HG03175 (cell line): ENCODE data around the gene FUNDC2.

ENCODE experiments used
- ATAC-seq: cut with Tn5 transposase; IDR thresholded peaks from one replicate; pipeline ENCODE4 v1.9.1; 2021; ENCODE audit warnings: mild to moderate bottlenecking, moderate library complexity; ENCODE audit not compliant: unreplicated experiment

Gene FUNDC2

GRCh38 chrX:155023907-155024833 is 2.5 kb upstream of the FUNDC2 start:
- no peak for ATAC-seq

DNA sequence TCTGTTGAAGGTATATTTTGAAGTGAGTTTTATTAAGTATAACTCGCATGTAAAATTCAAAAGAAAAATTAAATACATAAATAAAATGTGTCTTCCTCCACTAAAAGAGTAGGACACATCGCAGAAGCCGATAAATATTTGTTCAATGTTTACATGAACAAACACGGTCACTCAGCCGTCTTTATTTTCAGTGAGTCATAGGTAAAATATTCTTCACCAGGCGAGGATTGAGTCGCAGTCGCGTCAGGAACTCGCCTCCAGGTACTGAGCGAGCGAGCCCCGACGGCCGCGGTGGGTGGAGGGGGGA is 271 bp upstream of the FUNDC2 start:
- ATAC-seq = no peak

GRCh38 chrX:155027509-155028066 is 944 bp downstream of the FUNDC2 start:
- ATAC-seq = no peak

DNA sequence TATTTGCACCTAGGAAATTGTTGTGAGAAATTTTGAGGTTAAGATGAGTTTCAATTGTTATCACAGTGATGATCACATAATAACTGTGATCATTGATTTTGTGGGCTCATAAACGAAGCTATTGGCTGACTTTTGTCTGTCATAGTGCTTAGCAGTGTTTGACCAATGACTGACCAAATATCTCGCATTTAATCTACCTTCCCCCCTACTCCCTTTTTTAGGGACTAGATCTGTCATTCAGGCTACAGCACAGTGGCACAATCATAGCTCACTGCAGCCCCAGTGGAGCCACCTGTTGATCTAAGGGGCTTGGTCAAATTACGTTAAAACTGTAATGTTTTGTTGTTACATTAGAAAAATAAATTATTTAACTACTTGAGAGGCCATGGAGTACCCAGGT is 1.5 kb downstream of the FUNDC2 start:
- no peak for ATAC-seq

GRCh38 chrX:155028877-155029291 is 2.2 kb downstream of the FUNDC2 start:
- no peak for ATAC-seq

DNA sequence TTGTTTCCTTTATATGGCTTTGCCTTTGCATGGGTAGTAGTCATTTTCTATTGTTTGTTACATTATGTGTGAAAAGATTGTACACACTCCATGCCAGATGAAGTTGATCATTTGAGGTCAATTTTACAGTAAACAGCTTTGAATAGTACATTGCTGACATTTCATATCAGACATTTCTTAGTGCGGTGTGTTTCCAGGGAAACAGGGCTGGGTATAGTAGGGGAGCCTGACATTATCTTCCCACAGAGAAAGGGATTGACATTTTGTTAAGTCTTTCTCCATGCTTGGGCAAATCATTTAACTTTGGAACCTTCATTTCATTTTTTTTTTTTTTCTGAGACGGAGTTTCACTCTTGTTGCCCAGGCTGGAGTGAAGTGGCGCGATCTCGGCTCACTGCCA is 5.0 kb downstream of the FUNDC2 start:
- no peak for ATAC-seq

GRCh38 chrX:155035688-155036087 is 9.0 kb downstream of the FUNDC2 start:
- no peak for ATAC-seq

- ATAC-seq = no peak
Observed at GRCh38 chrX:155046129-155046810, 19.6 kb downstream of the FUNDC2 start.

DNA sequence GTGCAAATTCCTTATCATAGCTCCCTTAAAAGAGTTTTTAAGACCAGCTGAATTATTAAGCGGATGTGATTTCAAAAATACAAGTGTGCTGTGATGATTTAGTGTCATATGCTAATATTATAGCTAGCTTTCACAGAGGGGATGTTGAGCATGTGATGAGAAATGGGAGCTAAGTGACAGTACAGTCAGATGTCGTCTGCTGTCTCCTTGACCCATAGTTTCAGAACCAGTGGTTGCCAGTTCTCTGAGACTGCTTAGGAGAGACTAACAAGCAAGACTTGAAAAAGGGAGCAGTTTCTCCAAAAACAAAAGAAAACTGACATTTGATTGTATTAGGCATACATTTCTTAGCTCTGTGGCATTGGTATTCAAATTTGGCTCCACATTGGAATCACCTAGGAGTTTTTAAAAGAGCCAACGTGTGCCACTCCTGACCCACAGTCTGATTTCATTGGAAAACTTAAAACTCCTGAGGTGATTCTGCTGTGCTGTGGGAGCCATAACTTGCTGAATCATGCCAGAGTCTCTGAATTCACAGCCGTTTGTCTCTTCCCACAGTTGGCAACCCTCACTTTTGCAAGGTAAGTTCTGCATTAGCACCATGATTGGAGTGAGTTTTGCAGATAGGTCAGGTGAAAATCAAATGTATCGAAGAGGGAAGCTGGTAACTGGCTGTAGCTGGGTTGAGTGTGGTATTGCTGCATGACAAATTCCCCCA is 20.3 kb downstream of the FUNDC2 start:
- no peak for ATAC-seq

DNA sequence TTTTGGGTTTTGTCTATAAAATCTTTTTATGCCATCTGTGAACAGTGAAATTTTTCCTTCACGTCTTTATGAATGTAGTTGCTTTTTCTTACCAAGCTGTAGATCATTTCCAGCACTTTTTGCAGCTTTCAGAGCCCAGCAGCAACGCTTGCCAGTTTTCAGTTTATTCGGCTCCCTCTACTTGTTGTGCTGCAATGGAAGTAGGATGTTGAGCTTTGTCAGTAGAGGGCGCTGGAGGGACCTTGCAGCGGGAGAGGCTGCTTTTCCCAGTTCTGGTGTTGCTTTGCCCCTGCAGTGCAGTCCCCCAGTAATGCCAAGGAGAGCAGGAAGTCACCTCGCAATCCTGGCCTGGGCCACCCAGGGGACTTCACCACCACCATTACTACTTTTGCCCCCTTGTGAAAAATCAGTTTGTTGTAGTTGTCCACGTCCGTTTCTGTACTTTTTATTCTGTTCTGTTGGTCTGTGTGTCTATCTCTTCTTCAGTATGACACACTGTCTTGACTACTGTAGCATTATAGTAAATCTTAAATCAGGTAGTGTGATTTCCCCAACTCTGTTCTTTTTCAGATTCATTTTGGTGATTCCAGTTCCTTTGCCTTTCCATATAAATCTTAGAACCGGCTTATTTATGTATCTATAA is 22.5 kb downstream of the FUNDC2 start:
- ATAC-seq = no peak

DNA sequence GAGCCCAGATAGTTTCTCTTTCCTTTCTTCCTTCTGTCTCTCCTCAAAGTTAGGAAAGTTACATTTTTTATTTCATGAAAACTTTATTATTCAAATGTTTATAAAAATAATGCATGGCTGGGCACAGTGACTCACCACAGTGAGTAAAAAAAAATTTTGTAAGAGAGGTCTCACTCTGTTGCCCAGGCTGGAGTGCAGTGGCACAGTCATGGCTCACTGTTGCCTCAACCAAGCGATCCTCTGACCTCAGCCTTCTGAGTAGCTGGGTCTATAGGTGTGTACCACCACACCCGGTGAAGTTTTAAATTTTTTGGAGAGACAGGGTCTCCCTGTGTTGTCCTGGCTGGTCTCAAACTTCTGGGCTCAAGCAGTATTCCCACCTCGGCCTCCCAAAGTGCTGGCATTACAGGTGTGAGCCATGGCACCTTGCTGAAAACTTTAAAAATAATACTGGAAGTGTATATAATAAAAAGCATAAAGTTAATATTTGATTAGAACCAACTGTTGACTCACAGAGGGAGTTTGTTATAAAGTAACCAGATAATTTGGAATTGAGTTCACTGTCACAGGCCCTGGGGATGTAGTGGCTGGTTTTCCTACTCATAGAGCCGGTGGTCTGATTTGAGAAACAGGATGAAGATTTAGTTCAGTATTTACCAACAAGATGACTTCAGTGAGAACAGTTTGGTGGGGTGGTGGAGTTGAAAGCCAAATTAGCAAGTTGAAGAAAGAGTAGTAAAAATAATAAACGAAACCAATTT is 26.3 kb downstream of the FUNDC2 start:
- no peak for ATAC-seq

- no peak for ATAC-seq
Observed at GRCh38 chrX:155053656-155054055, 27.0 kb downstream of the FUNDC2 start.

GRCh38 chrX:155054255-155054654 is 27.6 kb downstream of the FUNDC2 start:
- no peak for ATAC-seq

DNA sequence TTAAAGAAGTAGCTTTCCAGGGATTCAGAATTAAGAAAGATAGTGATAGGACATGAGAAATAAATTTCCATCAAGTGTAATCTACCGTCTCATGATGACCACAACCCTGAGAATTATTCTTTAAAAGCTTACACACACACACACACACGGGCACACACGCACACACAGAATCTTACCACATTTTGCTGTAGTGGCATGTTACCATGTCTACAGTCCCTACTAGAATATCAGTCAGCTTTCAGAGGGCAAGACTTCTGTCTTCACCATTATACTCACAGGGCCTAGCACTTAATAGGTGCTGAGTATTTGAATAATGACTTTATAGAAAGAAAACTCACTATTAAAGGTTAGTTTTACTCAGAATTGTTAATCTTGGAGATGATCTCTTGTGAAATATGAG is 28.9 kb downstream of the FUNDC2 start:
- ATAC-seq = no peak

DNA sequence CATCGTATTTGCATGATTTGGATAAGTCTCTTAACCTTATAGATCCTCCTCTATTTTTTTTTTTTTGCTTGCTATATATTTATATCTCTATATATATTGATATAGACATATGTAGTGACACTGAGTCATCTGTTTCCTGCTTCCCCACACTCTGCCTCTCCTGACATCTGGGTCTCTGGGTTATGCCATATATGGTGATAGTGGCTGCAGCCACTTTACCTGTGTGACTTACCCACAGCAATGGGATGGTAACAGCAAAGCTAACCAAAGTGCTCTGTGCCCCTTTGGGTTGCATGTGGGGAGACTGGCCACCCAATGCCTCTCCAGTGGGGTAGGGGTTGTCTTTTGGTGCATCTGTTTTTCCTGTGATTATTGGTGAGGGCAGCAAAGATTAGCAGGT is 29.8 kb downstream of the FUNDC2 start:
- no peak for ATAC-seq

DNA sequence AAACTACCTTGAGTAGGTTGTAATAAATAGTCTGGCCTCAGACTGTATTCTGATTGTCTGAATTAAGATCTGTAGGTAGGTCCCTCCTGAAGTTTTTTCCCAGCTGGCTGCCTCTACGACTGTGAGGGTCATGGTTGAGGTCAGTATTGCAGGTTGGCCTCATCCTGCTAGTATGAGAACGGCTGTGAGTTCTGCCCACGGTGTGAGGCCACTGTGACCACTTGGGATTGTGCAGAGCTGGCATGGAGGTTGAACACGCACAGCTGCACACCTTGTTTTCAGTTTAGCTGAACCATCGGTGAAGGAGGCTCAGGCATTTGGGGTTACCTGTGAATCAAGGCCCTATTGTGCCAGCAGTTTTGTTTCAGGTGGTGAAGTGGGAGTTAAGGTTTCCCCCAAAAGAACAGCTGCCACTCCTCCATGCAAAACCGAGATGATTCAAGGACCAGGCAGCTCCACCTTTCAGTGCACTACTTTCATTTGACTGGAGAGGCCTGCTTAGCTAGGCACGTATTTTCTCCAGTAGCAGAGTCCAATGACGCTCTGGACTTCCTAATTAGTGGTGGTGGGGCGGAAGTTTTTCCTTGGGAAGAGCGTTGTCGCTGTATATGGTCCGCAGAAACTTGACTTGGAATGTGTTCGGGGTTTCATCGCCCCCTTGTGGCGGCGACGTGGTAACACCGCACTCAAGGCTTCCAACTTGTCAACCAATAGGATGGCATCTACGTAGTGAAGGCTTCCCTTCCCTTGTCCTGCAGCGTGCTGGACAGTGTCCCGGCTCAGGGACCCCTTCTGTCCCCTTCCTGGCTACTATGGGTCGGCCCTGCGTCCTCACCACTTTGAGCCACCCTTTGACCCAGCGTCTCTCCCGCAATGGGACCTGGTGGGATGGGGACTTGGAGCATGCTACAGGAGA is 30.5 kb downstream of the FUNDC2 start:
- ATAC-seq = peak; percentile 81

DNA sequence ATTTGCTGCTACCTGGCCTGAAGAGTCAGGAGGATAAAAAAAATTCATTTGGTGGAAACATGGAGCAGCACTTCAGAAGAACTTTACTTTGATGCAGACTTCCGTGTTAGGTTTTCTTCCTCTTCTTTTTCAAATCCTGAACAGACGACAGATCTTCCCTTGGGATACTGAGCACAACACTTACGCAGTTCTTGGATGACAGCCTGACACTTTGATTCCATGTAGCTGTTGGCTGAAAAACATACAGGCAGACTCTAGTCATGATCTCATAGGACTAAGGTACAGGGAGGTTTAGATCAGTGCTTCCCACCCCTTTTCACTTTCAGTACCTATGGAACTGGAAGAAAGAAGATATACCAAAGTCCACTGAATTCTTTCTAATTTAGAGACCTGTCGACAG is 35.1 kb downstream of the FUNDC2 start:
- no peak for ATAC-seq

DNA sequence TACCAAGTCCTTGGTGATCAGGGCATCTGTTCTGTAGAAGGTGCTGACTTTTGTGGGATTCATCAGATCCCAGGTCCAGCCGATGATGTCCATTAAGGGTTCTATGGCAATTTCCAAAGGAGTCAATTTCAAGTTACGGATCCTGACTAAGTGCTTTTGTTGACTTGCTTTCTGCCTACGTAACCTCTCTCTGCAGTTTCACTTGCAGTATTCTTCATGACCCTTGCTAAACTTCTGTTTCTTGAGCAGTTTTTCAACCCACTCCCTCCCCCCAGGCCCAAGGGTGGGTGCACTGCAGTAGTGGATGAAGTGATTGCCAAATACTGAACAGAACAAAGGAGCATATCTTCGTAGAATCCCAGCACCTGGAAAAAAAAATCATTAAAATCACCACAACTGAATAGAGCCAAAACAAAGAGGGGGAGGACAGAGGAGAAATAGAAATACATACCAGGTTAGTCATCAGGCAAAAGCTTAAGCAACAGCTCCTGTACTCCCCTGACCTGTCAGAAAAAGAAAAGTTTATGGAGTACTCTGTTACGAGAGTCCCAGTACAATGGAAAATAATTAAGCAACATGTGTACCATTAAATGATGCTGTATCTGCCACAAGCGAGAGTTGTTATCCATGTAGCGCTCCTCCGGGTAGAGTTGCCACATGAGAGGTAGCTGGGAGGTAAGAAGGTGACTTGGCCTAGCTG is 38.5 kb downstream of the FUNDC2 start:
- ATAC-seq = no peak

DNA sequence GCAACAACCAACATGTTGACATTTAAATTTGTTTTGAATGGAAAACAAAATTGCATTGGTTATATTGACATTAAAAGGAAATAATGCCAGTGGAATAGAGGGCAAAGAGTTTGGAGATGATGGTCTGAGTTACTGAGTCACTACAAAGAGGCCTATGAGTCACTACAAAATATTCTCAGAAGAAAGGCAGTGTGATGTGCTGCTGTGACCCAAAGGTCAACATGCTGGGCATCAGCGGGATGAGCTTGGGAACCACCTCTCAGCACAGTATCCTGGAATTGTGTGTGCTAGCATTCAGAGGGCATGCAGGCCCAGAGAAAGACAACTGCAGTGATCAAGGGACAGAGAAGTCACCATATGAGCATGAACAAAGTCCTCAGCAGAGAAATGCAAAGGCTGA is 41.5 kb downstream of the FUNDC2 start:
- no peak for ATAC-seq
